DOHH2 (cell line): ENCODE data around the gene KCNIP3.

Source experiments
- H3F3A ChIP-seq: fragments of 200-600 bp; sonication (generic), shearing (Covaris generic); 2 replicates; pipeline ENCODE4 v1.6.0; 2016; ENCODE audit warnings: antibody characterized with exemption, mild to moderate bottlenecking; ENCODE audit not compliant: control insufficient read depth, insufficient read depth
- H3K27ac ChIP-seq: fragments of 200-600 bp; sonication (generic); 2 replicates; pipeline ENCODE4 v1.5.1; 2014; ENCODE audit warnings: low read depth, mild to moderate bottlenecking, low read length, moderate library complexity
- H3K27me3 ChIP-seq: fragments of 200-600 bp; sonication (generic); 2 replicates; pipeline ENCODE4 v1.6.1; 2014; ENCODE audit warnings: mild to moderate bottlenecking, low read length, mixed read lengths; ENCODE audit not compliant: control insufficient read depth
- H3K36me3 ChIP-seq: fragments of 200-600 bp; sonication (generic); 2 replicates; pipeline ENCODE4 v1.6.1; 2014; ENCODE audit warnings: mild to moderate bottlenecking, low read length, moderate library complexity, mixed read lengths; ENCODE audit not compliant: control insufficient read depth
- H3K4me1 ChIP-seq: fragments of 200-600 bp; sonication (generic); 2 replicates; pipeline ENCODE4 v1.6.1; 2014; ENCODE audit warnings: mild to moderate bottlenecking, low read length, mixed read lengths; ENCODE audit not compliant: control insufficient read depth
- H3K4me2 ChIP-seq: fragments of 200-600 bp; sonication (generic); 2 replicates; pipeline ENCODE4 v1.6.0; 2014; ENCODE audit warnings: mild to moderate bottlenecking, low read length, moderate library complexity
- H3K4me3 ChIP-seq: fragments of 200-600 bp; sonication (generic); 2 replicates; pipeline ENCODE4 v1.5.1; 2014; ENCODE audit warnings: mild to moderate bottlenecking, low read length, mixed read lengths
- H3K79me2 ChIP-seq: fragments of 200-600 bp; sonication (generic); 2 replicates; pipeline ENCODE4 v1.6.1; 2014; ENCODE audit warnings: mild to moderate bottlenecking, low read length, mixed read lengths; ENCODE audit not compliant: control insufficient read depth
- H3K9me2 ChIP-seq: fragments of 200-600 bp; sonication (generic); replicated peaks from 2 replicates; pipeline ENCODE4 v1.6.1; 2014; ENCODE audit warnings: mild to moderate bottlenecking, low read length, mixed read lengths; ENCODE audit not compliant: control insufficient read depth
- H3K9me3 ChIP-seq: fragments of 200-600 bp; sonication (generic); 2 replicates; pipeline ENCODE4 v1.6.1; 2014; ENCODE audit warnings: antibody characterized with exemption, low read length, mixed read lengths; ENCODE audit not compliant: control insufficient read depth, insufficient read depth
- H4K20me1 ChIP-seq: fragments of 200-600 bp; sonication (generic); 2 replicates; pipeline ENCODE4 v1.6.0; 2014; ENCODE audit warnings: low read depth, mild to moderate bottlenecking, antibody characterized with exemption, low read length, moderate library complexity; ENCODE audit not compliant: control insufficient read depth, insufficient read depth
- EZH2phosphoT487 ChIP-seq: fragments of 200-600 bp; sonication (generic); IDR thresholded peaks from 2 replicates; pipeline ENCODE4 v1.6.1; 2017; ENCODE audit warnings: borderline replicate concordance, mild to moderate bottlenecking, antibody characterized with exemption, low read length, moderate library complexity, mixed read lengths
- TF ChIP-seq, protein P1 (sequence below): fragments of 200-600 bp; sonication (generic); IDR thresholded peaks from one replicate; pipeline ENCODE4 v1.5.1; 2014; ENCODE audit warnings: antibody characterized with exemption, mild to moderate bottlenecking, low read depth, low read length; ENCODE audit not compliant: poor library complexity, severe bottlenecking

The KCNIP3 gene

DNA sequence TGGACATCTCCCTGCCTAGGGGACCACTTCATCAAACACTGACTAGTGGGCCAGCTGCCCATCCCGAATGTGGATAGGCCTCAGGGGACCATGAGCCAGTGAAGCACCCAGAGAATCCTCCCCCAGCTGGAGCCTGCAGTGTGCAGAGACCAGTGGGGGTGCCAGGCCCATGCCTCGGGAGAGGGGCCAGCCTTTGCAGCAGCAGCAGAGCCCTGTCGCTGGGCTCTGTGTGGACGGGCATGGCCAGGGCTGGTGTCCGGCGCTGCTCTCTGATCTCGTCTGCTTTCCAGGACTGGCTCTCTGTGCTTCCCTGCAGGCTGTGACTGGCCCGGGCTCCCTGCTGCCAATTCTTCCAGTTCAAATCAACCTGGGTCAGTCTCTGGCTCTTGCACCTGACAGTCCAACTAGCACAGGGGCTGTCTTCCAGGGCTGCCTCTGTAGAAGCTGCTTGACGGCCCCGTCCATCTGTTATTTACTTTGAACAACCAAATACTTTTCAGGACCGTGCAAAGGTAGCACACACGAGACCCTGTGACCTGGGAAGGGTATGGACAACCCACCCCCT is 11.4 kb downstream of the KCNIP3 start:
- Histone ChIP-seq H3K79me2 (no peaks in the 10 kb centered on the region), H3K4me3 (no peak overlapping the region), H3K27me3 (no peaks in the 10 kb centered on the region), H3K27ac (no peak overlapping the region), H3K9me3 (no peaks in the 10 kb centered on the region), H3K4me1 (no peaks in the 10 kb centered on the region), H3K4me2 (no peak overlapping the region), H3K9me2 (no peaks in the 10 kb centered on the region), H3F3A (no peaks in the 10 kb centered on the region), H3K36me3 (no peaks in the 10 kb centered on the region), H4K20me1 (no peaks in the 10 kb centered on the region)
- TF ChIP-seq, protein P1, sequence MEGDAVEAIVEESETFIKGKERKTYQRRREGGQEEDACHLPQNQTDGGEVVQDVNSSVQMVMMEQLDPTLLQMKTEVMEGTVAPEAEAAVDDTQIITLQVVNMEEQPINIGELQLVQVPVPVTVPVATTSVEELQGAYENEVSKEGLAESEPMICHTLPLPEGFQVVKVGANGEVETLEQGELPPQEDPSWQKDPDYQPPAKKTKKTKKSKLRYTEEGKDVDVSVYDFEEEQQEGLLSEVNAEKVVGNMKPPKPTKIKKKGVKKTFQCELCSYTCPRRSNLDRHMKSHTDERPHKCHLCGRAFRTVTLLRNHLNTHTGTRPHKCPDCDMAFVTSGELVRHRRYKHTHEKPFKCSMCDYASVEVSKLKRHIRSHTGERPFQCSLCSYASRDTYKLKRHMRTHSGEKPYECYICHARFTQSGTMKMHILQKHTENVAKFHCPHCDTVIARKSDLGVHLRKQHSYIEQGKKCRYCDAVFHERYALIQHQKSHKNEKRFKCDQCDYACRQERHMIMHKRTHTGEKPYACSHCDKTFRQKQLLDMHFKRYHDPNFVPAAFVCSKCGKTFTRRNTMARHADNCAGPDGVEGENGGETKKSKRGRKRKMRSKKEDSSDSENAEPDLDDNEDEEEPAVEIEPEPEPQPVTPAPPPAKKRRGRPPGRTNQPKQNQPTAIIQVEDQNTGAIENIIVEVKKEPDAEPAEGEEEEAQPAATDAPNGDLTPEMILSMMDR, result no peak
- TF ChIP-seq EZH2phosphoT487, result no peak

DNA sequence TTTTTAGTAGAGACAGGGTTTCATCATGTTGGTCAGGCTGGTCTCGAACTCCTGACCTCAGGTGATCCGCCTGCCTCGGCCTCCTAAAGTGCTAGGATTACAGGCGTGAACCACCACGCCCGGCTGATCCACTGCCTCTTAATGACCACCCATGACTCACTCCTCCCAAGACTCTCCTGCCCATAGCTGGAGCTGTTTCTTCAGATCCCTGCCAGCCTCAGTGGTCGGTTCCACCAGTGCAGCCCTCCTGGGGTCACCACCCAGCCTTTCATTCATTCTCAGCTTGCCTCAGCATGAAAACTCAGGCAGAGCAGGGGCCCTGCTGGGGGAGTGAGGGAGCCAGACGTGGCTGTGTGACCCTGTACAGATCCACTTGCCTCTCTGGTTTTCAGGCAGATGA is 12.5 kb downstream of the KCNIP3 start:
- Histone ChIP-seq H3K4me1 (no peaks in the 10 kb centered on the region), H3K9me3 (no peaks in the 10 kb centered on the region), H4K20me1 (no peaks in the 10 kb centered on the region), H3K27ac (no peak overlapping the region), H3K9me2 (no peaks in the 10 kb centered on the region), H3F3A (no peaks in the 10 kb centered on the region), H3K79me2 (no peaks in the 10 kb centered on the region), H3K27me3 (no peaks in the 10 kb centered on the region), H3K4me2 (no peak overlapping the region), H3K36me3 (no peaks in the 10 kb centered on the region), H3K4me3 (no peak overlapping the region)
- TF ChIP-seq, protein P1, result no peak

DNA sequence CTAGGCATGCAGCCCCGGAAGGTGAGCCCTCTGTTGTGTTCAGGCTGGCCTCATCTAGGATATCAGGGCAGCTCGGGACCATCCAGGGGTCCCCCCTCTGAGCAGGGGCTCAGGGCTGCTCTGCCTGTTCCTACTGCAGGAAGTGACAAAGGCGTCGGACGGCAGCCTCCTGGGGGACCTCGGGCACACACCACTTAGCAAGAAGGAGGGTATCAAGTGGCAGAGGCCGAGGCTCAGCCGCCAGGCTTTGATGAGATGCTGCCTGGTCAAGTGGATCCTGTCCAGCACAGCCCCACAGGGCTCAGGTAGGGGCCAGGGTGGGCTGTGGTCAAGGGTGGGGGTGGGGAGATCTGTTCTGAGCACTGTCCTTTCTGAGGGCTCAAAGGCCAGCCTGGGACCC is 13.1 kb downstream of the KCNIP3 start:
- no peak overlapping the region for H3K4me3 ChIP-seq
- no peaks in the 10 kb centered on the region for H3K27me3 ChIP-seq
- H3K9me2 ChIP-seq, result no peaks in the 10 kb centered on the region
- H3F3A ChIP-seq, result no peaks in the 10 kb centered on the region
- H3K27ac ChIP-seq, result no peak overlapping the region
- H3K79me2 ChIP-seq, result no peaks in the 10 kb centered on the region
- H3K36me3 ChIP-seq, result no peaks in the 10 kb centered on the region
- no peaks in the 10 kb centered on the region for H3K9me3 ChIP-seq
- no peaks in the 10 kb centered on the region for H3K4me1 ChIP-seq
- H3K4me2 ChIP-seq, result no peak overlapping the region
- no peak for TF ChIP-seq EZH2phosphoT487
- TF ChIP-seq, protein P1, result no peak
- no peaks in the 10 kb centered on the region for H4K20me1 ChIP-seq
